ENCODE results near the gene ZCCHC24. TPM values are rescaled to one million over a fixed set of nuclear protein-coding genes. Genes with fewer than 3 reads are reported as not detected.

Gene ZCCHC24
- total RNA-seq, 1 donor from 2014 or later, result 13.5 TPM

DNA sequence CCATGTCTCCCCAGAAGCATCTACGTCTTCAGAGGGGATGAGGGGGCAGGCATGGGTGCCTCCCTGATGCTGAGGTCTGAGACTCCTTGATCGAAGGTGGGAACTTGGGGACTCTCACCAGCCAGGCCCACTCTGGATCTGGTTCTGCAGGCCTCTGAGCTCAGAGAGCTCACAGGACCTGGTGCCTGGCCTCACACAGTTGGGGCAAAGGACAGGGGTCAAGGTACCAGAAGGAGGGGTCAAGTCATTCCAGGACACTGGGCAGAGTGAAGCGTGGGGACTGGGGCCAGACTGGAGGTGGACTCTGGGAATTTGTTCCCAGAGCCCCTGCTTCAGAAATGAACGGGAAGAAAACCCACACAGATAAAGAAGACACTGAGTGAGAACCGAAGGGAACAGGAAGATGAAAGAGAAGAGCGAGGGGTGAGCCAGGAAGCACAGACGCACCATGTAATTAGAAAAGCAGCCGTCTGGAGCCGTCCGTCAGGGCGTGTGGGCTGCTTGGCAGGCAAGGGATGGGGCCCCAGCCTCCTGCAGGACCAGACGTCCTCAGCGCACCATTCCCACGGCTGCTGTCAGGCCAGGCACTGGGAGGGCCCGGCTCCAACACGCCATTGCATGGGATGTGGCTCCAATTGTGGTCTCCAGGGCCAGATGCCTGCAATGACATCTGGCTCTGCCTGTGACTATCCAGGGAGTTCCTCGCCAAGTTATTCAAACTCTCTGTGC lies 47.7 kb downstream of the ZCCHC24 start:
- peak; percentile 50 for DNase-seq

DNA sequence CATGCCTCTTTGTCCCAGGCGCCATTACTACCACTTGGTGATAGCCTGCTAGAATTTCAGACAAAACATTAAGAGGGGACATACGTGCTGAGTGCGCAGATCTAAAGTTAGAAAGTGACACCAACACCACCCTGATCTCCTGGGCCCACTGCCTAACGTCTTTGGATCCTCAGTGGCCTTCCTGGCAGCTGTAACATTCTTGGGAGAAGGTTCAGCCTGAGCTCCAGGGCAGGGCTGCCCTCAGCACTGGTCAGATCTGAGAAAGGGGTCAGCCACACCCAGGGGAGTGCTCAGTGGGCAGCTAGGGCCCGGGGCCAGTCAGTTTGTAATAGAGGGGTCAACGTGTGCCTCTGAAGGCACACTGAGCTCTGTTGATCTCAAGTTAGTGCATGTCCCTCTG lies 48.4 kb downstream of the ZCCHC24 start:
- DNase-seq, result no peak

DNA sequence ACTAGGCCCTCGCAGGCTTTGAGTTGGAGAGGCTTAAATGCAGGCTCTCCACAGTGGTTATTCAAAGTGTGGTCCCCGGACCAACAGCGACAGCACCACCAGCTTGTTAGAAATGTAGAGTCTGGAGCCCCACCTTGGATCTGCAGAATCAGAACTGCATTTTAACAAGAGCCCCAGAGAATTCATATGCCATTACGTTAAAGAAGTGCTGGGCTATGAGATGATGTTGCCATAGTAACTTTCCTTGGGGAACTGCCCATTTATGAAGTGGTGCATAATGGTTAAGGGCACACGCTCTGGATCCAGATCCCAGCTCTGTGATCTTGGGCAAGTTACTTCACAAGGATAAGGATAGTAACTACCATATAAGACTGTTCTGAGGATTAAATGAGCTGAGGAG lies 48.9 kb downstream of the ZCCHC24 start:
- DNase-seq, result no peak

DNA sequence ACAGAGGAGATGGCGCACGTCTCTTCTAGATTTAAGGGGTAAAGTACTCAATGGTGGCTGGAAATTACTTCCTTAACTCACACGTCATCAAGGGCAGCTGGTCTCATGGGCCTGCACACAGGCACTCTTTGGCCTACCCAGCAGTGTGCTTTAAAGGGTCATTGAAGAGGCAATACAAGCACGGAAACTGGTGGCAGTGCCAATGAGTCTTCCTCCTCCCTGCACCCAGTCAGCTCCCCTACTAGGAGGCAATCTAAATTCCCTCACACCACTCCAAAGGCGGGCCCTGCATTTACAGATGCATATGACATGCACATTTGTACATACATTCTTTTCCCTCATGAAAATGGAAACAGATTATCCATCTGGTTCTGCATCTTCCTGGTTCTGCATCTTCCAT lies 50.8 kb downstream of the ZCCHC24 start:
- peak; percentile 69 for DNase-seq

DNA sequence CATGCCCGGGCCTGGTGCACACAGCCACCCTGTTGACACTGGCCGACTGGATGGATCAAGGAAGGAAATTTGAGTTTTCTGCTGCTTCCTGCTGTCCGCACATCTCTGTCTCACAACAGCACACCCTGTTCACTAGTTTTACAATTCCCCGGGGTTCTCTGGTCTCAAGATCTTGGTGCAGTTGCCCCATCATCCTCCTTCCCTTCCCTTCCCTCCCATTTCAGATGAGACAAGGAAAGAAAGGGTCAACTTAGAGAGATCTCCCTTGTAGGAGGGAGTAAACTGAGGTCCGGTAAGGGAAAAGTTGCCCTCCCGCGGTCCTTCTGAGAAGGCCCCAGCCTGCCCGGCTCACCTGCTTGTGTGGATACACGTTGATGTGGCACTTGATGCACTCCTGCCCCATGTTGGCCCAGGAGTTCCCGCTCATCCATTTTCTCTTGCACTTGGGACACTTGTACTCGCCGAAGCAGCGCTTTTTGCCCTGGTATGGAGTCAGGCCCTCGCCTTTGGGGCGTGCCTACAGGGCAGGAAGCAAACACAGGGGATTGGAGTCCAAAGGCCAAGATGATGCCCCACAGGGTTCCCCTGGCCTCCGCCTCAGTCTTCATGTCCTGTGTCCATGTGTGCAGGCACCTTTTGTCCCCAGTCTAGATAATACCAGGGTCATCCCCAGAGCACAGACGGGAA lies 51.4 kb downstream of the ZCCHC24 start:
- no peak for DNase-seq

DNA sequence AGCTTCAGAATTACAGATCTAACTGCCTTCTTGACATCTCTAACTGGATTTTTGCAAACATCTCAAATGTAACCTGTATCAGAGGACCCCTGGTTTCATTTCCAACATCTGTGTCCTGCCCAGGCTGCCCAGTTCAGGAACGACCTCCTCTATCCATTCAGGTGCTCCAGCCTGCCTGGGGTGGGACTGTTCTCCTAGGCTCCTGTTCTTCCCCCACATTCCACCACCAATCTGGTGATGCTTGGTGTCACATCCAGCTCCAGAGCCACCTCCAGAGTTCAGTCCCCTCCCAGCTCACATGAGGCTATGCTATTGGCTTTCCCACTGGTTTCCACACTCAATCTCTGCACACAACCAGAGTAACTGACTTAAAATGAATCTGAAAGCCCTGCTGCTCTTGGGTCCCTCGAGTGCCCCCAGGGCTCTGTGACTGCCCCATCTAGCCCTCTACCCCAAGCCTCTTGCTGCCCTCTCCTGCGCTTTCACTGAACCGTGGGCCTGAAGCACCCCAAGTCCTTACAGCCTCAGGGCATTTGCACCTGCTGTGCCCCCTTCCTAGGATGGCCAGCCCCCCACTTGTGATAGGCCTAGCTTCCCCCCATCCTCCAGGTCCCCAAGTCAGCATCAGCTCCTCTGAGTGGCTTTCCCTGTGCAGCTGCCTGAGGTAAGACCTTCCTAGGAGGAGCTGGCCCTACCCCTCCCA lies 52.1 kb downstream of the ZCCHC24 start:
- no peak for DNase-seq

DNA sequence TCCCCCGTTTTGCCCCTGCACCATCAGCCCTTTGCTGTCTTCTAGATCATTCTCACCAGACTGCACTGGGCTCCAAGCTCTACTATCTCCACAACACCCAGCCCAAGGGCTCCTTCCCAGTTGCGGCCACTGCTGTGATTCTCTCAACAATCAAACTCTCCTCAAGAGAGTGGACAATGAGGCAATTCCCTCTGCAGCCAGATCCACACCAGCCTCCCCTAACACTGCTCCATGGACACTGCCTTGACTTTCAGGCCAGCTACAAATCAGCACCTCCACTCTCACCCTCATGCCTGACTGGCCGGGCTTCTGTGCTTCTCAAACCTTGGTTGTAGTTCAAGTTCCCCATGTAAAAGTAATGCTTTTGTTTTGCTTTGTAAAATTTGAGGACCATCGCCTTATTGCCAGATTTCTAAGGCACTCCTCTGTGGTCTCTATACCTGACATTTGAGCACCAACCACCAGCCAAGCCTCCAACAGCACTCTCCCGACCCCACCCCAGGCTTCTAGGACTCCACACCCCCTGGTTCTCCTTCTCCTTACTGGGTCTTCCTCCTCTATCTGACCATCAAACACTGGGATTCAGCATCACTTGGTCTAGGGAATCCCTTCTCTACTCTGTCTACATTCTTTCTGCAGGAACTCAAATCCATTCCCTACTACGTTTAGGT lies 52.8 kb downstream of the ZCCHC24 start:
- no peak for DNase-seq

DNA sequence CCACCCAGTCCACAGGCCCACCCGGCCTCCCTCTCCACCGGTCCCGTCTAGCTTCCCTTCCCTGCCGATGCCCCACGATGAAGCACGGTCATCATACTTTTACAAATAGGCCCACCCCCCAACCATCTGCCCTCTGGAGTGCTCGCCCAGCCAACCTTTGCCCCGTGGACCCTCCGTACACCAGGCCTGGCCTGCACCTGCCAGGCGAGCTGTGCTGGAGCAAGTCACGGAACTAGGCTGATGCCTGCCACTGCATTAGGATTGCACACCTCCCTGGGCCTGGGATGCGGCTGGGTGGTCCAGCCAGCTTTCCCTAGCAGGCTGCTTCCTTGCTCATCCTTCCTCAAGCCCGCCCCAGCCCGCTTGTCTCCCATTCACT lies 53.4 kb downstream of the ZCCHC24 start:
- no peak for DNase-seq

DNA sequence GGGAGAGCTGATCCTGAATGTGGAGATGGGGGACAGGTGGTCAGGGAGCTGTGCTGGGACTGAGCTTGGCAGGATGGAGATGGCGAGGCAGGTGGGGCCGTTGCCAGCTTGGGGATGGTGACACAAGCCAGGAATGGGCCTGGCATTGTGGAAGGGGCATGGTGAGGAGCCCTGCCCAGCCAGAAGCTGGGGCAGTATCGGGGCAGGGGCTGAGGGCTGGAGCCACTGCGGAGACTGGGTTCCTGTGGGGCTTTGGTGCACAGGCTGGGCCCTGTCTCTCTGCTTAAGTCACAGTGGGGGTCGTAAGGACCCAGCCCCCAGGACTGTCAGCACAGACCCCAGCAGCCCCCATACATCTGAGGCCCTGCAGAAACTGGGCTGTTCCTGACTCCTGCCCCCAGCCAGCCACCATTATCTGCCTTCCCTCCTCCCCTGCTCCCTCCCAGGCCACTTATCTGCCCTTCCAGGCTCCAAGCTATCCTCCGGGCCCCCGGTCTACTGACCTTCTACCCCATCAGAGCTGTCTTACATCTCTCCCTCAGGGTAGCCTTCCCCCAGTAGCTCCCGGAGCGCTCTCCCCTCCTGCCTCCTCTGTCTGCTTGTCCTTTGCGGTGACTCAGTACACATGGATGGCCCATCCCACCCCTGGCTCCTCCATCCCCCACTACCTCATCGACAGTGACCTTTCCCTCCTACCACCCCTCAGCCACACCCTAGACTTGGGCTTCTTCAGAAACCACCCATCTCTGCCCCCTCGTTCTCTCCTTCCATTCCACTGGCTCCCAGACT lies 54.0 kb downstream of the ZCCHC24 start:
- no peak for DNase-seq

DNA sequence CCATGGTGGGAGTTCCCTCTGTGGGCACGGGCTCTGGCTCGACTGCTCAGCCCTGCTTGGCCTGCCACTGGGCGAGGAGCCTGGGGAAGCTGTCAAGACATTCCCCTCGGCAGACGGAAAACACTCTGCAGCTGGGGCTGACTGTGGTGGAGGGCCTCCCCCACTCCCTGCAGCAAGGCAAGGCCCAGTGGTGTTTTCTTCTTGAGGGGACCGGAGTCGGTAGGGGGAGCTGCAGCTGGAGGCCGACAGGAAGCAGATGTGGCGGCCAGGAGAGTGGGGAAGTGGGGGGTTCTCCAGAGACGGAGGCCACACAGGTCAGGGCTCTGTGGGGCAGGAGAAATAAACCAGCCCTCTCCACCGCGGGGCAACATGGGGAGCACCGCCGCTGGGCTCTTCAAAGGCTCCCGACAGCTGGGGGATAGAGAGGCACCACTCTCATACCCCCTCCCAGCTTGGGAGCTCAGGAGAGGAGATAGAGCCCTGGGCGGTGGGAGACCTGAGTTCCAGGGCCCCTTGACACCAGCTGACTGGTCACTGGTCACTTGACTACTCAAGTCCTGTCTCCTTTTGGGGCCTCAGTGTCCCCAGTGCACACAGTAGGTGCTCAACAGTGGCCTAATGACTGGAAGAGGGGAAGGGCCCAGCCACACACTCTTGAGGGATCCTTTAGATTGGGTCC lies 54.7 kb downstream of the ZCCHC24 start:
- no peak for DNase-seq

DNA sequence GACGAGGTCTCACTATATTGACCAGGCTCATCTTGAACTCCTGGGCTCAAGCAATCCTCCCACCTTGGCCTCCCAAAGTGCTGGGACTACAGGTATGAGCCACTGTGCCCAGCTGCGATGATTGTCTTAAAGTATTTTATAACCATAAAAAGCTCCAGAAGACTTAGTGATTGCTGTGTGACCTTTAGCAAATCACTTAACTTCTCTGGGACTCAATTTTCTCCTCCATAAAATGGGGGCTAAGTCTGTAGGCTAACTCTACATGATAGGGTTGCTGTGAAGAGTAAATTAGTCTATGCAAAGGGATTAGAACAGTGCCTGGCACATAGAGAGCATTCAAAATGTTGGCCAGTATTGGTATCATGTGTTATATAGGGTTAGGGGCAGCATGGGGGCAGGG lies 55.4 kb downstream of the ZCCHC24 start:
- no peak for DNase-seq

DNA sequence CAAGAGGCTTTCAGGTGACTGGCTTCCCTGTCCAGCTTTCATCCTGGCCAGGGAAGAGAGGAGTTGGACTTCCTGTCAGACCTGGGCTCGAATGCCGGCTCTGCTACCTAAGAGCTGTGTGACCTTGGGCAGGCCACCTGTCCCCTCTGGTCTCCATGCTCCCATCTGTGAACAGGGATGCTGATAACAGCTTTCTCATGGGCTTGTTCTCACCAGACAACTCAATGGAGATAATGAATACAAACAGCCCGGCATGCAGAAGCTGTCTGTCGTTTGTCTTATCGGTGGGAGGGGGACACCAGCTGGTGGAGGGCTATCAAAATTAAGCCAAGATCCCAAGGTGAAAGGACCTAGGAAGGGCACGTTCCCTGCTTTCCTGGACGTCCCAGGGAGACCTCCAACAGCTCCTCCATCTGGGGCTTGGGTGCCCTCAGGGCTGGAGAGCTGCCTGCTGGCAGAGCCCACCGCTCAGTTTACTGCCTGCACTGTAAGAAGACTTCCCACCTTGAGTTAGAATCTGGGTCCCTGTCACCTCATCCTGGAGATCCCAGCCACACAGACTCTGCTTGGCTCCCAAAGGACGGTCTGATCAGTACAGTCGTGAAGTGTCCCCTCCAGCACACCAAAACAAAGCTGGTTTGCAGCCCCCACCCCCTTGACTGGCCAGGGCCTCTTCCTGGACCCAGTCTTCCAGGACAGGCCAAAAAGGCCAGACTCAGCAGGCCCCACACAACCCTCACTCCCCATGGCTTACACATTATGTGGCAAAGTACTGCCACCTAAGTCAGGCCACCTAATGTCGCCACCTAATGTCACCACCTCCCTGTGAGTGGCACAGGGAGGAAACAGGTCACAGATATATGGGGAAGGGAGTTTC lies 57.2 kb downstream of the ZCCHC24 start:
- DNase-seq, result no peak

DNA sequence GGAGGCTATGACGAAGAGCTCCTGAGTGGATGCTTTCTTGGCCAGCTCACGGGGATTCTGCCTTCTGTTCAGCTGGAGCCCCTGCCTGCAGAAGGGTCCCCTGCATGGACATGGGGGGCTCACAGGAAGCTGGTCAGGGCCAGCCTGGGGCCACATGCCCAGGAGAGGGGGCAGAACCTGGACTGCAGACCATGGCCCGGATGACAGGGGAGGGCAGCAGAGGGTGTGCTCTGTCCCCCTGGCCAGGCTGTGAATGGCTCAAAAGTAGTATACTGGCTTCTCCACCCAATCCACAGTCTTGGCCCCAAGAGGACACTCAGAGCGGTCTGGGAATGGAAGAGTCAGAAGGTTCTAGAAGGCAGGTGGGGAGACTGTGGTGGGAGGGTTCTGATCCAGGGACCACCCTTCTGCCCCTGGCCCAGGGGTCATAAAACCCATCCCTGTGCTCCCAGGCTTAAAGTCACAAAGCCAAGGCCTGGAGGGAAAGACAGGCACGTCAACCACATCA lies 57.9 kb downstream of the ZCCHC24 start:
- DNase-seq, result no peak

DNA sequence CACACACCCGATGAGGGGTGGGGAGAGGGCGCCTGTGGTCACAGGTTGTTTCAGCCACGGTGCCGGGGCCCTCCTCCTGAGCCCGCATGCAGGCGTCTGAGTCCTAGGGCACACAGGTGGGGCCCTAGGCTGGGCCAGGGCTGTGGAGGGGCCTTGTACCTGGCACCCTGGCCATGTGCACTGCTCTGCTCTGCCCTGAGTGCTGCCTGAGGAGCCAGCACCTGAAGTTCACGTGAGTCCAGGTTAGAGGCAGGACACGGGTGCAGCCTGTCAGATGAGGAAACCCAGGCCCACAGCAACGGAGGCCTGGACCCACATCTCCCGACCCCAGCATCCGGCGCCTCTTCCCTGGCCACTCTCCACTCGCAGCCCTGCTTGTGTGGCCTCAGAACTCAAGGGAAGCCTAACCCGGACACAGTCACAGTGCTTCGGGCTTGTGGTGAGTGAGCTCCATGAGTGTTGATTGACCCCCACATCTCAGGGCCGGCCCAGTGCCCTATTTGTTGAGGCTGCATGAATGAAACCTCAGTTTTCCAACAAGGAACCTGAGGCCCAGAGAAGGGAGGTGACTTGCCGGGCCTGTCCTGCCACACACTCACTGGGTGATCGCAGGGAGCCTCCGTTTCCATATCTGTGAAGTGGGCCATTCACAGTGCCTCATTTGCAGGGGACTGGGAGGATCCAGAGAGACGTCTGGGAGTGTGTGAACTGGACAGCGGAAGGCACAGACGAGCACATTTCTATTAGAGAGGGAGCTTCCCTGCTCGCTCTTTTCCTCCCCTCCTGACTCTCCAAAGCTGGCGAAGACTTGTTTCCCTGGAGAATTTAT lies 58.6 kb downstream of the ZCCHC24 start:
- no peak for DNase-seq

DNA sequence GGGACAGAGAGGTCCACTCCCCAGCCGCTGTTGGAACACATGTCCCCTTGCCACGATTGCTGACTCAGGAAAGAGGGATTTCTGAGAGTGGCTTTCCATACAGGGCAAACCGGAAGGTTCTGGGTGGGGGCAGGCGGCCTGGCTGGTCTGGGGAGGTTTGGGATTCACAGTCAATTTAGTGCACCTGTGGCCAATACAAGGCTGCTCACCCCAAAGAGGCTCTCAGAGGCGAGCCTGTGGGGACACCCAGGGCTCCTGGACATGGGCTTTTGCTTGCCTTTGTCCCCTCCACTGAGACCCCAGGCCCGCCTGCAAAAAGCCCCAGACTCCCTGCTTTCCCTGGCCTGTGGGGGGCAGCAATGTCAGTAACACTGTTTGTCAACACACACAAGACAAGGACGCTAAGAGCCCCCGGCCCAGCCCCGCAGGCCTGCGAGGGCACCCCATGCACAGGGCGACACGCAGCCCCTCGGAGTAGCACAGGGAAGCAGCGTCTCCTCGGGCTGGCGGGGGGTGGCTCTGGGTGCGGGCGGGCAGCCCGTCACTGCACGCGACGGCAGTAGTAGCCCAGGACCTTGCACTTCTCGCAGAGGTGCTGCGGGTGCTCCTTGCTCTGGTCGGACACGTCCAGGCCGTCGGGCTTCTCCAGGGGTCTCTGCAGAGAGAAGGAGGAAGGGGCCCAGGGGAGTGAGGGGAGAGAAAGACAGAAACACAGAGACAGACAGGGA lies 59.5 kb downstream of the ZCCHC24 start:
- no peak for DNase-seq

DNA sequence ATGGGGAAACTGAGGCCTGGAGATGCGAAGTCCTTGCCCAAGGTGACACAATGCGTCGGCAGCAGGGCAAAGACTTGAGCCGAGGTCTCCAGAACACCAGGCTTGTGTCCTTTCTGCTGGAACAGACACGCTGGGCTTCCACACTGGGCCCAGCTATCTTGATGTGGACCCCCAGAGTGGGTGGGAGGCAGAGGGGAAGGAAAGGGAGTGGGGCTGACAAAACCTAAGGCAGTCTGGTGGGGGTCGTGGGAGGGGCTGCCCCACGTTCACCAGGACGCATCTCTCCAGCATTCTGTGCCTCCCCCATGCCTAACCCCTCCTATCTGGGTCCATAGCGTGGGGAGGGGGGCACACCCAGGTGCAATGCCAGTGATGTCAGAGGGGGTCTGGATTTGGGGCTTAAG lies 60.0 kb downstream of the ZCCHC24 start:
- DNase-seq, result no peak

DNA sequence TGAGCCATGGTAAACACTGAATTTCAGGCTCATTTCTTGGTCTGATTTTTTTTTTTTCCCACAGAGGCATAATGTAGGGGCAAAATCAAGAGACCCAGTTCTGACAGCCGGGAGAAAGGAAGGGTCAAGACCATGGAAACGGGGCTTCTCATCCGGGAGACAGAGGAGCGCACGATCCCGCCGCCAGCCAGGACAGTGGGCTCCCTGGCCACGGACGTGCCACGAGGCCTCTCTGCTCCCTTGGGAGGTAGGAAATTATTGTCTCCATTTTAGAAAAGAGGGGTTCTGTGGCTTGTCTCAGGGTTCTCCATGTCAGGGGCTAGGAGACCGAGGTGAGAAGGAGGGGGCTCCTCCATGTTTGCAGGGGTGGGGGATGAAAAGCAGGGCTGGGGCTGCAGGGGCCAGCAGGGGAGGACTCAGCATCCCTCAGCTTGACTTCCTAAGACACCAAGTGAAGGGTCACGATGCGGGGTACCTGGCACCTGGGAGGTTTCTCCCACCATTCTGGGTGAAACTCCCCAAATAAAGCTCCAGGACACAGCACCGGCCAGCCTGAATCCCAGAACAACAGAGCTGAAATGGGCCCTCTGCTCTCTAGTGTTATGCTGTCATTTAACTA lies 60.5 kb downstream of the ZCCHC24 start:
- DNase-seq, result no peak

DNA sequence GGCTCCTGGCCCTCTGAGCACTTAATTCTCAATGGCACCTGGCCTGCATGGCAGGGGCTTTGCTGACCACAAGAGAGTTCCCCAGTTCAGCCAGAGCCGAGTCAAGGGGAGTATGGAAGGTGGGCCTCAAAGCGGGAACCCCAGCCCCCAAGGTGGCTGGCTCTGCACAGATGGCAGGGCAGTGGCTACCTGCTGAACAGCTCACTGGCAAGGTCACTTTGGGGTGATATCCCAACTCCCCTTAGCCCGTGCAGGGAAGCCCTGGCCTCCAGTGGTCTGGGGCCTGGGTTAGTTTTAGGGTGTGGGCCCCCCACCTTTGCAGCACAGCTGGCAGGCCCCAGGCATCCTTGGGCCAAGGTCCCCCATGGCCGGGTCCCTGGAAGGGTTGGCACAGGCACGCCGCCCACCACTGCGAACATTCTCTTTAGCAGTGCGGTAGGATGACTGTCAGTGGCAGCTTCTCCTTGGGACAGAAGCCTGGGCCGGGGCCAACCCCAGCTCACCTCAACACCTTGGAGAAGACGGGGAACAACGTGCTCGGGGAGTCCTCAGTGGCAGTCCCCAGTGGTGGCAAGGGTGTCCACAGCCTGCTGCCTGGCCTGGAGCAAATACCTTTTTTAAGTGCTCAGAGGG lies 61.3 kb downstream of the ZCCHC24 start:
- DNase-seq, result no peak
